ENCODE measurements around the gene CEBPZ.
A peak's percentile ranks its signal among the peaks of the same experiment; 100 is the strongest.
"Not testable (repeated sequence)": the region's sequence is repeated elsewhere in the genome, so short reads cannot be mapped to it uniquely, and the experiment has no call there.

Gene CEBPZ

GRCh38 chr2:37219046-37219445, 12.3 kb downstream of the CEBPZ start:
- no peak for DNase-seq

- DNase-seq: no peak
Observed at GRCh38 chr2:37215250-37215649, 16.1 kb downstream of the CEBPZ start.

GRCh38 chr2:37211939-37212338, 19.5 kb downstream of the CEBPZ start:
- no peak for DNase-seq

GRCh38 chr2:37211212-37211611, 20.2 kb downstream of the CEBPZ start:
- no peak for DNase-seq

- not testable (repeated sequence) for DNase-seq
Observed at GRCh38 chr2:37206760-37207159, 24.6 kb downstream of the CEBPZ start.

- no peak for DNase-seq
Observed at GRCh38 chr2:37205689-37206341, 25.6 kb downstream of the CEBPZ start.

- DNase-seq: not testable (repeated sequence)
Observed at GRCh38 chr2:37205071-37205661, 26.2 kb downstream of the CEBPZ start.

GRCh38 chr2:37203708-37204107, 27.7 kb downstream of the CEBPZ start:
- DNase-seq: no peak

GRCh38 chr2:37201766-37202165, 29.6 kb downstream of the CEBPZ start:
- no peak for DNase-seq

GRCh38 chr2:37201208-37201607, 30.2 kb downstream of the CEBPZ start:
- no peak for DNase-seq

GRCh38 chr2:37198681-37199065, 32.7 kb downstream of the CEBPZ start:
- no peak for DNase-seq

GRCh38 chr2:37196320-37197195, 34.8 kb downstream of the CEBPZ start, which contains the start of gene CEBPZOS:
Gene CEBPZOS (plus strand): TSS chr2:37196496. CDS start chr2:37199705, 3,209 bp downstream.
- peak; percentile 62 for DNase-seq

GRCh38 chr2:37195862-37196319, 35.5 kb downstream of the CEBPZ start:
- DNase-seq: not testable (repeated sequence)

- DNase-seq: no peak
Observed at GRCh38 chr2:37192551-37192950, 38.8 kb downstream of the CEBPZ start.

GRCh38 chr2:37191747-37192146, 39.6 kb downstream of the CEBPZ start:
- no peak for DNase-seq

GRCh38 chr2:37191253-37191652, 40.1 kb downstream of the CEBPZ start:
- DNase-seq: no peak

- no peak for DNase-seq
Observed at GRCh38 chr2:37190290-37190689, 41.1 kb downstream of the CEBPZ start.

- no peak for DNase-seq
Observed at GRCh38 chr2:37189452-37190153, 41.8 kb downstream of the CEBPZ start.

- no peak for DNase-seq
Observed at GRCh38 chr2:37188570-37188969, 42.8 kb downstream of the CEBPZ start, which contains the start of gene SULT6B1. Gene SULT6B1 (minus strand): TSS chr2:37188670. CDS start chr2:37188640, 30 bp downstream.

GRCh38 chr2:37181726-37182684, 49.4 kb downstream of the CEBPZ start:
- DNase-seq: no peak

- no peak for DNase-seq
Observed at GRCh38 chr2:37180640-37181039, 50.8 kb downstream of the CEBPZ start.

All from NCI-H2107 (cell line).